ENCODE data around the gene CYP17A1.

DNA sequence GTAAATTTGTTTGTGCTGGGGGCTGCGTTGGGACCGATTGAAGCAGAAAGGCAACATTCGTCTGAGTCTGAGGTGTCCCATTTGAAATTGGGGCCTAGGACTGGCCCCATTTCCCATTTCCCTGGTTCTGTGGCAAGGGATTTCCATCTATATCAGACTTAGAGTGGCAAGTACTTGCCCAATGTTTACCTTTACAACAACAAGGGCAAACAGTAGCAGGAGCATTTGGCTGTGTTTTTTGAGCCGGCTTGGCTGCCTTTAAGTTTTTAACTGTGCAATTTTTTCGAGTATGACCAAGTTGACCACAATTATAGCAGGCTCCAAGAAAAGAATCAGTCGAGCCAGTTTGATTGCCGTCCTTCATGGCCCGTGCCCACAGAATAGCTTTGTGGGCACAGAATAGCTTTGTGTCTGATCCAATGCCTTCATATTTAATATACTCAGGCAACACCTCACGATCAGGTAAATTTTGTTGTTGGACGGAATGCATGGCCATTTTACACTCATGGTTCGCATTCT, 4.7 kb upstream of the CYP17A1 start:
- TF ChIP-seq, protein P1, sequence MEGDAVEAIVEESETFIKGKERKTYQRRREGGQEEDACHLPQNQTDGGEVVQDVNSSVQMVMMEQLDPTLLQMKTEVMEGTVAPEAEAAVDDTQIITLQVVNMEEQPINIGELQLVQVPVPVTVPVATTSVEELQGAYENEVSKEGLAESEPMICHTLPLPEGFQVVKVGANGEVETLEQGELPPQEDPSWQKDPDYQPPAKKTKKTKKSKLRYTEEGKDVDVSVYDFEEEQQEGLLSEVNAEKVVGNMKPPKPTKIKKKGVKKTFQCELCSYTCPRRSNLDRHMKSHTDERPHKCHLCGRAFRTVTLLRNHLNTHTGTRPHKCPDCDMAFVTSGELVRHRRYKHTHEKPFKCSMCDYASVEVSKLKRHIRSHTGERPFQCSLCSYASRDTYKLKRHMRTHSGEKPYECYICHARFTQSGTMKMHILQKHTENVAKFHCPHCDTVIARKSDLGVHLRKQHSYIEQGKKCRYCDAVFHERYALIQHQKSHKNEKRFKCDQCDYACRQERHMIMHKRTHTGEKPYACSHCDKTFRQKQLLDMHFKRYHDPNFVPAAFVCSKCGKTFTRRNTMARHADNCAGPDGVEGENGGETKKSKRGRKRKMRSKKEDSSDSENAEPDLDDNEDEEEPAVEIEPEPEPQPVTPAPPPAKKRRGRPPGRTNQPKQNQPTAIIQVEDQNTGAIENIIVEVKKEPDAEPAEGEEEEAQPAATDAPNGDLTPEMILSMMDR (conservative IDR thresholded peaks at IDR 0.05 in 1 of 2, IDR thresholded peaks at IDR 0.05 in 1 of 2; ENCODE audit: low read depth in 1 of 2, low read length in 2 of 2), result no peak
- TF ChIP-seq EZH2 (IDR thresholded peaks at IDR 0.05; ENCODE audit: low read length, missing control alignments), result no peak

Measured in fibroblast of lung (primary cell).